ENCODE data around the gene AACS. TPM values are rescaled to one million over a fixed set of nuclear protein-coding genes. Genes with fewer than 3 reads are reported as not detected.

Gene AACS, protein sequence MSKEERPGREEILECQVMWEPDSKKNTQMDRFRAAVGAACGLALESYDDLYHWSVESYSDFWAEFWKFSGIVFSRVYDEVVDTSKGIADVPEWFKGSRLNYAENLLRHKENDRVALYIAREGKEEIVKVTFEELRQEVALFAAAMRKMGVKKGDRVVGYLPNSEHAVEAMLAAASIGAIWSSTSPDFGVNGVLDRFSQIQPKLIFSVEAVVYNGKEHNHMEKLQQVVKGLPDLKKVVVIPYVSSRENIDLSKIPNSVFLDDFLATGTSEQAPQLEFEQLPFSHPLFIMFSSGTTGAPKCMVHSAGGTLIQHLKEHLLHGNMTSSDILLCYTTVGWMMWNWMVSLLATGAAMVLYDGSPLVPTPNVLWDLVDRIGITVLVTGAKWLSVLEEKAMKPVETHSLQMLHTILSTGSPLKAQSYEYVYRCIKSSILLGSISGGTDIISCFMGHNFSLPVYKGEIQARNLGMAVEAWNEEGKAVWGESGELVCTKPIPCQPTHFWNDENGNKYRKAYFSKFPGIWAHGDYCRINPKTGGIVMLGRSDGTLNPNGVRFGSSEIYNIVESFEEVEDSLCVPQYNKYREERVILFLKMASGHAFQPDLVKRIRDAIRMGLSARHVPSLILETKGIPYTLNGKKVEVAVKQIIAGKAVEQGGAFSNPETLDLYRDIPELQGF
- 46.3 and 63.3 TPM in 2 replicates for total RNA-seq

DNA sequence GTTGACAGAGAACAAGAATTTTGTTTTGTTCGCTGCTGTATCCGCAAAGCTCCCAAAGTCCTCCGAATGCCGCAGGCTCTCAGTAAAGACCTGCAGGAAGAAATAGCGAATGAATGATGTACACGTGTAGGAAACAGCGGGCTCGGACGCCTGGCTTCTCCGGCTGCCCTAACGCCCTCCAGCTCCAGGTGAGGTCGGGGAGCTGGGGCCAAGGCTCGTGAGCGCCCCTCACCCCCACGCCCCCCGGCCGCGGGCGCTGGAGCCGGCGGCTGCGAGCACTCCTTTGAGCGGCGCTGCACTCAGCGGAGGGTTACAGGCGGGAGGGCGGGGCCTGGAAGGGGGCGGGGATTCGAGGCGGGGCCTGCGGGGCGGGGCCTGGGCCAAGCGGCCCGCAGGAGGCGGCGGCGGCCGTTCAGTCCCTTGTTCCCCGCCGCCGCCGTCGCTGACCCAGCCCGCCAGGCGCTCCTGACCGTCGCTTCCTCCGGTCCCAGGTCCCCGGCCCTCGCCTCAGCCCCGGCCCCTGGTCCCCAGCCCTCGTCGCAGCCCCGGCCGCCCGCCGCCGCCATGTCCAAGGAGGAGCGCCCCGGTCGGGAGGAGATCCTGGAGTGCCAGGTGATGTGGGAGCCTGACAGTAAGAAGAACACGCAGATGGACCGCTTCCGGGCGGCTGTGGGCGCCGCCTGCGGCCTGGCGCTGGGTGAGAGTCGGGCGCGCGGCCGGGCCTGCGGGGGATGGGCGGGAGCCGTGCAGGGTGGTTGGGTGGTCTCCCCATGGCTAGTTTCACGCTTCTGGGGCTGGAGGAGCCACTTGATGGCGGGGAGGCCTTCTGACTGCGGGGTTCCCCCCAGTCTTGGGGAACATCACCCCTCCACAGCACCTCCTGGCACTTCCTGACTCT is at the start of gene AACS:
Gene AACS (plus strand): TSS at position 415 of the 898 bp plus-strand sequence. CDS start 150 bp downstream, at position 565.

DNA sequence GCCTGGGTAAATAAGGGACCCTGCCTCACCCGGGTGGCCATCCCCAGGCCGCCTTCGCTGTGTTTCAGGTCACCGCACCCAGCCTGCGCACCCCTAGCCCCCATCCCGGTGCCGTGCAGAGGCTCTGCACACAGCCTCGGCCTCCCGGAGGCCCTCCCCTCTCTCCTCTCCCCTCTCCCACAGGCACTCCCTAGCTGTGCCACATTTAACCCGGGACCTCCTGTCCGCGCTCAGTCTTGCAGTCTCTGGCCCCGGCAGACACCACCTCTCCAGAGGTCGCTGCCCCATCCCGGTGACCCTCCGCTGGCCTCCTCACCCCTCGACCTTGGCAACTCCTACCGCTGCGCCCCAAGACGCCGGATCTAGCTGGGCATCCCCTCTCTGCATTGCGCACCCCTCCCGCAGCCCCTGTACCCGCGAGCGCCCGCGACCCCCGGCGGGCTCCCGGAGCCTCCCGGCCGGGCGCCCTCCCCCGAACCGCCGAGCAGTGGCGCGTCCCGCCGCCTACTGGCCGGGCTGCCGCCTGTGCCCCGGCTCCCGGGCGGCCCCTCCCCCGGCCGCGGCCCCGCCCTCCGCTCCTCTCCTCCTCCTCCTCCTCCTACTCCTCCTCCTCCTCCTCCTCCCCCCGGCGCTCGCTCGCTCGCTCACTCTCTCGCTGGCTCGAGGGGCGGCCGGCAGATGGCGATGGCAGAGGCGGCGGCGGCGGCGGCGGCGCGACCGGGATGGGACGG is 120.7 kb downstream of the AACS start, which contains the start of gene TMEM132B:
Gene TMEM132B (plus strand): TSS at position 647 of the 731 bp plus-strand sequence.

Small RNA genes within 50 kb of the gene (small RNA-seq; reads per million reads assigned to genes)
- not detected for gene AC122688.1

Other genes starting within 250 kb of the AACS start
- 2.7 and 3.8 TPM in 2 replicates for gene SCARB1, start 201.6 kb upstream of the AACS start, total RNA-seq
- 1,805 and 1,956 TPM in 2 replicates for gene UBC, start 150.8 kb upstream of the AACS start, total RNA-seq
- 9.4 and 15.8 TPM in 2 replicates for gene DHX37, start 76.3 kb upstream of the AACS start, total RNA-seq
- 3.9 and 7.8 TPM in 2 replicates for gene BRI3BP, start 71.8 kb upstream of the AACS start, total RNA-seq
- 3.5 and 9.4 TPM in 2 replicates for gene TMEM132B, start 121.0 kb downstream of the AACS start, total RNA-seq

All from placental epithelial cell (primary cell).